Stimulated activated CD8-positive, alpha-beta memory T cell treated with anti-CD3 and anti-CD28 coated beads, Interleukin-4, amount 100 ng/mL, for 24 hours (primary cell): ENCODE measurements around the gene FUT7.
"Not testable (repeated sequence)": the region's sequence is repeated elsewhere in the genome, so short reads cannot be mapped to it uniquely, and the experiment has no call there.

ENCODE experiments used
- DNase-seq: peaks from one replicate; pipeline ENCODE4 v3.0.0-alpha.2; 2020; ENCODE audit warnings: low read depth

The FUT7 gene

DNA sequence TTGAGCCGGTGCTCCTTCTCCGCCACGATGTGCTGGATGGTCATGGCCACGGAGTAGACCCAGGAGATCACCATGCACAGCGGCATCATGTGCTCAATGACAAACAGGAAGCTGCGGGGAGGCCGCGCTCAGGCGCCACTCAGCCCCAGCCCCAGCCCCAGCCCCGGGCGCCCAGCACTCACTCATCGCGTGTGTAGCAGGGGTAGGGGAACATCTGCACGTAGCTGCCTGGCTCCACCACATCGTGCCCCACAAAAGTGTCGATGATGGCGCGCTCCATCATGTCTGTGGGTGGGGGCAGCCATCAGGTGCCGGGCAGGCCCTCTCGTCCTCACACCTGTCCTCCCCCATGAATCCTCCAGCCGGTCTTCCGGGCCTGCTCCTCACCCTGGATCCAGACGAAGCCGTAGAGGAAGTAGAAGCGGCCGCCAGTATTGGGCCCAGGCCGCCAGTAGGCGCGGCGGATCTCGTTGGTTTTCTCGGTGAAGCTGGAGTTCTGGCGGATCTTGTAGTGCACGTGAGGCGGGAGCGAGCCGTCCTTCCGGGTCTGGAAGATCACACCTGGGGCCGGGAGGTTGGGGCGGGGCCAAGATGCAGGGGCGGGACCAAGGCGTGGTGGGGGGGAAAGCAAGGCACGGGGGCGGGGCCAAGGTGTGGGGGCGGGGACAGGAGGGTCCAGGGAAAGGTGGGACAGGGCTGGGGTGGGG, 13.9 kb downstream of the FUT7 start:
- no peak for DNase-seq

- no peak for DNase-seq
These were observed 14.8 kb downstream of the FUT7 start for GRCh38 chr9:137017071-137017470.

- DNase-seq = no peak
These were observed 15.5 kb downstream of the FUT7 start for GRCh38 chr9:137016436-137016835.

DNA sequence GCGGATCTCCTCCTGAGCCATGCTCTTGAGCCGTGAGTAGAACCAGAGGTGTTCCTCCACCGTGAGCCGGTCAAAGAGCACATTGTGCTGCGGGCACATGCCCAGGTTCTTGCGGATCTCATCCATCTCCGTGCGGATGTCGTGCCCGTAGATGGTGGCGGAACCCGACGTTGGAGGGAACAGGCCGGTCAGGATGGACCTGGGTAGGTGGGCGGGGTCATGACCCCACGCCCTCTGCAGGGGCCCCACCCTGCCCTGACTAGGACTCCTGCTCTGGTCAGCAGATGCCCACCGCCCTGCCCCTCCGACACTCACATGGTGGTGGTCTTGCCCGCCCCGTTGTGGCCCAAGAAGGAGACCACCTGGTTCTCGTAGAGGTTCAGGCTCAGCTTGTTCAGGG, 15.9 kb downstream of the FUT7 start:
- no peak for DNase-seq

DNA sequence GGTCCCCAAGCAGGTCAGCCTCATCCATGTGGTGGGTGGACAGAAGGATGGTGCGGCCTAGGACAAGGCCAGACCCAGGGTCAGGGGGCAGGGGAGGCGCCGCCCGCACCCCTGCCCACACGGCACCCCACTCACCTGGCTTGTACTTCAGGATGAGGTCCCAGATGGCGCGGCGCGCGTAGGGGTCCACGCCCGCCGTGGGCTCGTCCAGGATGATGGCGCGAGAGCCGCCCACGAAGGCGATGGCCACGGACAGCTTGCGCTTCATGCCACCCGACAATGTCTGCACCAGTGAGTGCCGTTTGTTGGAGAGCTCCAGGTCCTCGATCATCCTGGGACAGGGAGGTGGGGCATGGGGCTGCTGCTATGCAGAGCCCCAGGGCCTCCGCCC, 16.4 kb downstream of the FUT7 start:
- no peak for DNase-seq

DNA sequence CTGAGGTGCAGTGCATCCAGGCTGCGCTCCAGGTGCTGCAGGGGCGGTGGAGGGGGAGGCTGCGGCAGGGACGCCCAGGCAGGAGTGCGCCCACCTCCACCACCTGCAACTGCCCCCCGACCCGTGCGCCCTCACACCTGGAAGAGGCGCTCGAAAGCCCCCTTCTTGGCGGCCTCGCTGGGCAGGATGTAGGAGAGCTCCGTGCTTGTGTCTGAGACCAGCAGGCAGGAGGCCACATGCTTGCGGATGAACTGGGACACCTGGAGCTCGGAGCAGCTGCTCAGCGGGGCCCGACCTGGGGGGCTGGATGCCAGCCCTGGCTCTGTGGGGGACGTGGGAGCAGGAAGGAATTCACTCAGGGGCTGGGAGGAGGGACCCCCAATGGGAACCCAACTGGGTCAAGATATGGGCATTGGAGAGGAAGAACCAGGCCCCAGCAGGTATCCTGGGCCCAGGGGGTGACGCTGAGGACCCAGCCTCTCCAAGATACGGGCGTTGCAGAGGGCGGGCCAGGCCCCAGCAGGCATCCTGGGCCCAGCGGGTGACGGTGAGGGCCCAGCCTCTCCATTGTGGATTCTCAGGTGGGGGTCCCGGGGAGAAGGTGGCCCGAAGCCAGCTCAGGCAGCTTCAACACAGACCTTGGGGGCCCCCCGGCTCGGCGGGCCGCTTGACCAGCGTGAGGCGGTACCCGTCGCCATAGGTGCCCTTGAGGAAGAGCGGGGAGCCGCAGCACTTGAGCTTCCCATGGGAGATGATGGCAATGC, 16.9 kb downstream of the FUT7 start:
- no peak for DNase-seq

- no peak for DNase-seq
These were observed 17.7 kb downstream of the FUT7 start for GRCh38 chr9:137014166-137014565.

- DNase-seq = no peak
These were observed 18.3 kb downstream of the FUT7 start for GRCh38 chr9:137013571-137013940.

DNA sequence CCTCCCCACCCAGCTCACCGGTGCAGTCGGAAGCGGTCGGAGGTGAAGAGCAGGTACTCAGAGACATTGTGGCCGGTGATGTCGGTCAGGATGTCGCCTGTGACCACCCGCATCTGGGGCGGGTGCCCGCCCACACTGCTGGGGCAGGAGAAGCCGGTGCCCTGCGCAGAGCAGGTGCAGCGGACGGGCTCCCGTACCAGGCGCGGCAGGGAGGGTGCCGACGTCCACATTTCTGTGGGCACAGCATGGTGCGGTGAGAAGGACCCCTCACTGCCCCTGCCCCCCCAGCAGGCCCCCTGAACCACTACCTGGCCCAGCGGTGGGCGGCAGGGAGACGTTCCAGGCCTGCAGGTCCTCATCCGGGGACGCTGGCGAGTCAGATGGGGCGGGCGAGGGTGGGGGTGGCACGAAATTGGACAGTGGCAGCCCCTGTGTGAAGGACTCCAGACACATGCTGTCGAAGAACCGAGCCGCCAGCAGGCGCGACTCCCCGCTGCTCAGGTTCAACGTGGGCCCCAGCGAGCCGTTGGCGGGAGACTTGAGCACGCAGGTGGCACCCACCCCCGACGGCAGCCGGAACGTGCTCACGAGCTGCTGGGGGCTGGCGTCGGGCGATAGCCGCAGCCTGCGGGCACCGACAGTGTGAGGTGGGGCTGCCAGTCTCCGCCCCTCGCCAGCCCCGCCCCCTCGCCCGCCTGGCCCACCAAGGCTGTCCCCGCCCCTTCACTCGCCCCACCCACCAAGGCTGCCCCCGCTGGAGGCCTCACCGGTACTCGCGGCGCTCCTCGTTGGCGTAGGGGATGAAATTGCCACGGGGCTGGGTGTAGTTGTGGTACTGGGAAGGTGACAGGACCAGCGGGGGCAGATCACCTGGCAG, 19.0 kb downstream of the FUT7 start:
- DNase-seq = no peak

DNA sequence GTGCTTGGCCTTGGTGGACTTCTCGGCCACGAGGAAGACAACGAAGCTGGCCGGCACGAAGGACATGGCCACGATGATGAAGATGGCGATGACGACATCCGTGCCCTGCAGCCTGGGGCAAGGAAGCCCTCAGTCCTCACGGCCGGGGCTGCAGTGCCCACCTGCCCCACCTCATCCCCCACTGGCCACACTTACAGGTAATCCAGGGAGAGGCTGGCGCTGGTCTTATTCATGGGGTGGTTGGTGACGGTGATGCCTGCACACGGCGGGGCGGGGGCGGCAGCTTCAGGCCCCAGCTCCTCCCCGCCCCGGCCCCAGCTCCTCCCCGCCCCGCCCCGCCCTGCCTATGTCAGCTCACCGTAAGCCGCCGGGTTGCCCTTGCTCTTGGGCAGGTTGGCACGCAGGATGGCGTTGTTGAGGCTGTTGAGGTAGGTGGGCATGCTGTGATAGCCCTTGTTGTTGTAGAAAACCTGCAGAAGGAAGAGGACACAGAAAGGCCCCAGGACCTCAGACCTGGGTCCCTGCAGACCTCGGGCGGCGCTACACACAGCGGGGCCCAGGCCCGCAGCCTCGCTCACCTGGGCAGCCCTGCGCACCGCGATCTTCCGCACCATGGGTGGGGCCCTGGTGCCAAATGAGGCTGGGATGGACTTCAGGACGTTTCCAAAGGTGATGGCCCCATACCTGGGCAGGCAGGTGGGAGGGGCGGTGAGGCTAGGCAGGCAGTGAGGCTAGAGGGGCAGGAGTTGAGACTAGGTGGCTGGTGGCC, 19.8 kb downstream of the FUT7 start:
- DNase-seq = no peak

DNA sequence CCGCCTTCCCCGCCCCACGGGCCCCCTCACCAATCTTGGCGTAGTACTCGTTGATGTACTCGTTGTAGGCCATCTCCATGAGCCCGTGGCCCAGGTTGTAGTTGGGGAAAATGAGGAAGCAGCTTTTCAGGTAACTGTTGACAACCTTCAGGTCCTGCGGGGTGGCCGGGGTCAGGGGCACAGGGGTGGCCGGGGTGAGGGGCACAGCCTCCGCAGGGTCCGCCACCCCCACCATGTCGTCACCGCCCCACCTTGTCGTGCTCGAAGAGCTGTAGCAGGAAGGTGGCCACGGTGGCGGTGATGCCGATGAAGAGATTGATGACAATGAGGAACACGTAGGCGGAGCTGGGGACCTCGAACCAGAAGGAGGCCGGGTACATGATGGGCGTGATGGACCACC, 20.7 kb downstream of the FUT7 start:
- no peak for DNase-seq

- DNase-seq = no peak
These were observed 21.8 kb downstream of the FUT7 start for GRCh38 chr9:137009938-137010732.

- no peak for DNase-seq
These were observed 22.7 kb downstream of the FUT7 start for GRCh38 chr9:137009217-137009616.

DNA sequence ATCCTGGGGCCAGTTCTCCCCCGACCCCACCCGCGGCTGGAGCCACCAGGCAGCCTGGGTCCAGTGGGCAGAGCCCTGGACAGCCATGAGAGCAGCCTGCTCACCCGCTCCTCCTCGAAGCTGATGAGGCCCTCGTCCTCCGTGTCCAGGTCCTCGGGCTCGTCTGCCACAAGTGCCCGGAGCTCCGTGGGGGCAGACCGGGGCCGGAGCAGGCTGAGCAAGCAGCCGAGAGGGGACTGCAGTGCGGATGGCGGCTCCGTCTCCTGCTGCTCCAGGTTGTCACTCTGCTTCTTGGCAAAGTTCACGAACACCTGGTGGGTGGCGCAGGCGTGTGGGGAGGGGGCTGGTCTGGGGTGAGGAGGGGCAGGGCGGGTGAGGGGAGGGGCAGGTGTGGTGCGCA, 23.6 kb downstream of the FUT7 start:
- DNase-seq = no peak

- DNase-seq = no peak
These were observed 24.0 kb downstream of the FUT7 start for GRCh38 chr9:137007816-137008270.

- no peak for DNase-seq
These were observed 24.6 kb downstream of the FUT7 start for GRCh38 chr9:137007108-137007815.

DNA sequence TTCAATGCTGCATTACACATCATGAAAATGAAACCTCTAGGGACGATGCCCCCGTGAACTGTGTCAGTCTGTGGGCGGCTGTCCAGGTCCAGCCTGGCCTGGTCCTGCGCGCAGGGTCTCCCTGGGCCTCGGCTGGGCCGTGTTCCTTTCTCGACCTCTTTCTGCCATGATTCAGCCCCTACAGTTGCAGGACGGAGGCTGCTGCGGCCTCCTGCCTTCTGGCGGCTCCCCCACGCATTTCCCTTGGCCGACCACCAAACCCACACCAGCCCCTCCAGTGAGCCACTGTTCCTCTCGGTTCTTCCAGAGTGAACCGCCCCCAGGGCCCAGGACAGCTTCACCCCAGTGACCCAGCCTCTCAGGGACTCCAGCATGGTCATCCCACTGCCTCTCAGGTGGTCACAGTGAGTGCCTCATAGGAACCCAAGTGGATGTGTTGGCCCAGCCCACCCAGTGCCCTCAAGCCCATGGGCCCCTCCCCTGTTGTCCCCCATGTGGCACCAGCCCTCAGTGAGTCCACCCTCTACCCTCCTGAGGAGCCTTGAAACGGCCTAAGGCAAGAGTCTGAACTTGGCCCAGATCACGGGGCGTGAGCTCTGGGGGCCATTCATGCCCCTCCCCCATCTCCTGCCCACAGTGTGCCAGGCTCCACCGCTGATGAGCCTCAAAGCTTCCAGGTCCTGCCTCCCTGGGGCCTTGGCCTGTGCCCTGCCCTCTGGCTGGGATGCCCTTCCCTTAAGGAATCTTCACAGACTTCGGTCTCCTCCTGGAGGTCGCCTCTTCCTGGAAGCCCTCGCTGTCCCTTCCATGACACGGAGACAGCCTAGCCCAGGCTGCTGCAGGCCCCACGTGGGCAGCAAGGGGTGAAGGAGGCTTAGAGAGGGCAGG, 25.5 kb downstream of the FUT7 start:
- no peak for DNase-seq

DNA sequence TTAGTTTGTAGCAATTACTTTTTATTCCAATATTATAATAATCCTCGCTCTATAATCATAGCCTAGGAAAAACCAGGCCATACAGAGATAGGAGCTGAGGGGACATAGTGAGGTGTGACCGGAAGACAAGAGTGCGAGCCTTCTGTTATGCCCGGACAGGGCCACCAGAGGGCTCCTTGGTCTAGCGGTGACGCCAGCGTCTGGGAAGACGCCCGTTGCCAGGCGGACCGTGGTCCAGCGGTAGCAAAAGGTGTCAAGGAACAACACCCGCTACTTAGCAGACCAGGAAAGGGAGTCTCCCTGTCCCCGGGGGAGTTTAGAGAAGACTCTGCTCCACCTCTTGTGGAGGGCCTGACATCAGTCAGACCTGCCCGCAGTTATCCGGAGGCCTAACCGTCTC, 27.6 kb downstream of the FUT7 start:
- DNase-seq = not testable (repeated sequence)

DNA sequence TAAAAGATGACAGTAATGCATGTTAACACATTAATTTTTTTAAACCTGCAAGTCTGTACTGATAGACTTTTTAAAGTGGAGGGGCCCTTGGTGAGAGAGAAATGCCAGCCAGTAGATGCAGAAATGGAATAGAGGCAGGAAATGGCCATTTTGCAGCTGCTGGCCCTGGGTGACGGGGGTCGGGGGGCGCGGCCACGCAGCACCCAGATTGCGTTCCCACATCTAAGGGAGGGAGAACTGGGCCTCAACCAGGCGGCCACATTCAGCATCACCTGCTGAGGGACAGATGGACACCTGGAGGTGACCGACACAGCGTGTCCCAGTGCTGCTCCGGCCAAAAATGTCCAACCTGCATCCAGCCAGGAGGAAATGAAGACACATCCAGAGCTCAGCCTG, 29.2 kb downstream of the FUT7 start:
- DNase-seq = no peak
